K562 (cell line): Measurements from ENCODE around the gene RIPK4. TPM values are rescaled to one million over a fixed set of nuclear protein-coding genes. Genes with fewer than 3 reads are reported as not detected.

Experiments used
- ATAC-seq: fragments of 200-7000 bp; cut with Tn5 transposase; 3 replicates; pipeline ENCODE4 v1.9.1; 2020; ENCODE audit warnings: moderate library complexity
- BruUV-seq: library from RNA; stranded (reverse); fragments of 400-500 nt; replicated peaks from 2 replicates; lab custom pipeline; 2021; lab: Mats Ljungman, UMichigan
- CTCF ChIA-PET: fragments of 300-600 bp; formaldehyde crosslinking; extraction: SDS; loops from one replicate; lab custom pipeline; 2021; ENCODE audit warnings: low intra/inter-chr PET ratio; lab: Yijun Ruan, JAX
- POLR2A ChIA-PET: fragments of 300-600, 350-650 bp; sonication (Branson Sonifier 250); formaldehyde crosslinking; extraction: SDS; loops from one replicate; lab custom pipeline; 2021; ENCODE audit warnings: antibody characterized with exemption, inconsistent platforms; lab: Yijun Ruan, JAX
- DNase-seq, 4 experiments: peaks; one replicate each; pipeline versions ENCODE4 v3.0.0 to v3.0.0-alpha.2; 2011 to 2018; ENCODE audit warnings: low spot score in 3 of 4, mixed read lengths in 3 of 4; ENCODE audit errors: extremely low read depth in 1 of 4
- FAIRE-seq: peaks from 2 replicates; lab custom pipeline; 2011; peaks lifted over from hg19 to GRCh38; lab: Jason Lieb, UNC
- H2AFZ ChIP-seq: 2 replicates; pipeline ENCODE4 v1.6.0; 2011; ENCODE audit warnings: low read depth, low read length, control low read depth, inconsistent platforms
- H3K27ac ChIP-seq: fragments of 200-600 bp; 3 replicates; pipeline ENCODE4 v1.8.0; 2011; ENCODE audit warnings: low read depth, mild to moderate bottlenecking, control low read depth, inconsistent platforms, low read length, moderate library complexity, mixed read lengths; ENCODE audit errors: extremely low read depth
- H3K27me3 ChIP-seq, 2 experiments: fragments of 300-600 bp in 1 of 2; 2 replicates in 1 of 2; 3 replicates in 1 of 2; pipeline versions ENCODE4 v1.6.0 to v1.8.0; 2011; ENCODE audit warnings: inconsistent platforms in 2 of 2, low read length in 2 of 2, mild to moderate bottlenecking in 1 of 2, mixed read lengths in 1 of 2, moderate library complexity in 1 of 2; ENCODE audit not compliant: control insufficient read depth in 2 of 2, insufficient read depth in 2 of 2
- H3K36me3 ChIP-seq: fragments of 300-600 bp; 3 replicates; pipeline ENCODE4 v1.8.0; 2011; ENCODE audit warnings: mild to moderate bottlenecking, low read length, inconsistent platforms; ENCODE audit not compliant: control insufficient read depth, insufficient read depth
- H3K4me1 ChIP-seq, 2 experiments: fragments of 200-600 bp in 1 of 2; replicated peaks in 1 of 2; 2 replicates in 1 of 2; 3 replicates in 1 of 2; pipeline versions ENCODE4 v1.5.1 to v1.8.0; 2011; ENCODE audit warnings: inconsistent platforms in 2 of 2, low read length in 2 of 2, mild to moderate bottlenecking in 1 of 2, mixed read lengths in 1 of 2, moderate library complexity in 1 of 2; ENCODE audit not compliant: control insufficient read depth in 2 of 2, insufficient read depth in 2 of 2
- H3K4me2 ChIP-seq: 2 replicates; pipeline ENCODE4 v1.6.1; 2011; ENCODE audit warnings: low read length, control low read depth, inconsistent platforms, mixed read lengths; ENCODE audit not compliant: insufficient read depth
- H3K4me3 ChIP-seq: fragments of 200-600 bp; sonication (generic), shearing (Covaris generic); 2 replicates; pipeline ENCODE4 v1.5.1; 2016; ENCODE audit warnings: control low read depth, inconsistent platforms
- H3K79me2 ChIP-seq: fragments of 200-600 bp; 3 replicates; pipeline ENCODE4 v1.8.0; 2011; ENCODE audit warnings: low read length, inconsistent platforms; ENCODE audit not compliant: control insufficient read depth, insufficient read depth
- H3K9ac ChIP-seq, 2 experiments: 2 replicates each; pipeline versions ENCODE4 v1.6.0 to v1.6.1; 2011; ENCODE audit warnings: low read depth in 2 of 2, low read length in 2 of 2, control low read depth in 1 of 2, inconsistent platforms in 1 of 2, mild to moderate bottlenecking in 1 of 2, mixed read lengths in 1 of 2; ENCODE audit not compliant: insufficient read depth in 1 of 2
- H3K9me1 ChIP-seq: one replicate; pipeline ENCODE4 v1.6.0; 2011; ENCODE audit warnings: inconsistent platforms, mild to moderate bottlenecking, low read length, moderate library complexity; ENCODE audit not compliant: control insufficient read depth, insufficient read depth
- H3K9me3 ChIP-seq: replicated peaks from 2 replicates; pipeline ENCODE4 v1.5.1; 2011; ENCODE audit warnings: low read depth, low read length, inconsistent platforms; ENCODE audit not compliant: control insufficient read depth, insufficient read depth
- H4K20me1 ChIP-seq: replicated peaks from 2 replicates; pipeline ENCODE4 v1.6.1; 2011; ENCODE audit warnings: low read length, inconsistent platforms, mixed read lengths; ENCODE audit not compliant: control insufficient read depth, insufficient read depth
- CREB5 ChIP-seq: fragments of 250-450 bp; sonication (Bioruptor Pico); IDR thresholded peaks from 2 replicates; pipeline ENCODE4 v1.5.0; 2020; ENCODE audit warnings: mild to moderate bottlenecking
- ERF ChIP-seq: fragments of 450-650 bp; formaldehyde crosslinking; IDR thresholded peaks from 2 replicates; pipeline ENCODE4 v1.4.0; 2020; ENCODE audit warnings: mild to moderate bottlenecking, mixed read lengths
- ETV5 ChIP-seq: sonication (generic); formaldehyde crosslinking; IDR thresholded peaks from 2 replicates; pipeline ENCODE4 v1.4.0; 2020; ENCODE audit warnings: low read depth, mild to moderate bottlenecking, missing genetic modification reagents
- NELFE ChIP-seq: IDR thresholded peaks from 2 replicates; pipeline ENCODE4 v1.6.1; 2011; ENCODE audit warnings: mild to moderate bottlenecking; ENCODE audit not compliant: insufficient read depth, insufficient read length
- NR2C2 ChIP-seq, 2 experiments: fragments of 200-800 bp in 1 of 2; sonication (Bioruptor generic) in 1 of 2; sonication (generic) in 1 of 2; formaldehyde crosslinking in 1 of 2; IDR thresholded peaks; 2 replicates each; pipeline versions ENCODE4 v1.6.1 to v1.8.0; 2016 to 2022; ENCODE audit warnings: mild to moderate bottlenecking in 1 of 2, missing compliant biosample characterization in 1 of 2, missing genetic modification characterization in 1 of 2, missing genetic modification reagents in 1 of 2
- POU5F1 ChIP-seq: fragments of 150-350 bp; IDR thresholded peaks from 2 replicates; pipeline ENCODE4 v1.6.1; 2014; ENCODE audit warnings: borderline replicate concordance, low read length, low read depth, mild to moderate bottlenecking; ENCODE audit not compliant: partially characterized antibody
- PTRF ChIP-seq: fragments of 450-650 bp; IDR thresholded peaks from 2 replicates; pipeline ENCODE4 v1.6.1; 2016; ENCODE audit warnings: mild to moderate bottlenecking, missing genetic modification characterization, missing compliant biosample characterization
- USF2 ChIP-seq: sonication (generic); formaldehyde crosslinking; IDR thresholded peaks from 2 replicates; pipeline ENCODE4 v1.5.0; 2020; ENCODE audit warnings: missing genetic modification reagents
- ZBTB34 ChIP-seq: fragments of 250-450 bp; sonication (Bioruptor Pico); IDR thresholded peaks from 2 replicates; pipeline ENCODE4 v1.8.0; 2021; ENCODE audit warnings: mild to moderate bottlenecking, moderate library complexity
- ZNF121 ChIP-seq: sonication (generic); formaldehyde crosslinking; conservative IDR thresholded peaks from 2 replicates; pipeline ENCODE4 v1.8.0; 2022; ENCODE audit warnings: missing genetic modification reagents
- ZNF311 ChIP-seq: fragments of 250-450 bp; sonication (Bioruptor Pico); IDR thresholded peaks from 2 replicates; pipeline ENCODE4 v1.4.0; 2020; ENCODE audit warnings: mild to moderate bottlenecking, moderate library complexity
- ZNF655 ChIP-seq: fragments of 250-450 bp; sonication (Bioruptor Pico); IDR thresholded peaks from 2 replicates; pipeline ENCODE4 v1.5.0; 2021
- ZNF717 ChIP-seq: fragments of 250-450 bp; sonication (Bioruptor Pico); IDR thresholded peaks from 2 replicates; pipeline ENCODE4 v1.5.0; 2021
- ZNF766 ChIP-seq: fragments of 200-800 bp; sonication (Bioruptor generic); conservative IDR thresholded peaks from 2 replicates; pipeline ENCODE4 v1.6.1; 2016; ENCODE audit warnings: missing genetic modification characterization, missing compliant biosample characterization
- WGBS: fragments of 100-300 bp; shearing (Covaris generic); methylation state at CpG from one replicate; pipeline ENCODE4 v1.1.6; 2016; ENCODE audit warnings: low coverage, mixed read lengths; ENCODE audit not compliant: insufficient coverage; ENCODE audit errors: missing lambda C conversion rate; 5-methylcytosine and 5-hydroxymethylcytosine counted together
- in situ Hi-C: fragments of 300-500 bp; cut with MboI; formaldehyde crosslinking; loops from 4 replicates; pipeline ENCODE4 v1.15.0; 2018; ENCODE audit warnings: inconsistent platforms, mixed read lengths
- intact Hi-C: fragments of 100-400 bp; cut with micrococcal nuclease; formaldehyde crosslinking; loops from 2 replicates; pipeline ENCODE4 v1.14.2; 2022
- polyA plus RNA-seq, 8 experiments: library from polyadenylated mRNA; depleted of rRNA in 4 of 8; stranded (reverse) in 5 of 8; unstranded in 3 of 8; fragments of >200 nt; fragmentation: Nextera tagmentation in 2 of 8; fragmentation: Illumina TruSeq in 1 of 8; extraction: Ambion mirVana in 2 of 8; extraction: Trizol in 1 of 8; gene quantifications; 2 replicates each; pipeline versions ENCODE4 v1.2.1 to v1.2.3, GENCODE V29; 2011 to 2014; ENCODE audit warnings: inconsistent platforms in 1 of 8, missing spikeins in 1 of 8
- total RNA-seq, 7 experiments: library from RNA; depleted of rRNA in 6 of 7; stranded (reverse); fragments of >200 nt in 6 of 7; fragmentation: Illumina TruSeq in 2 of 7; extraction: Trizol in 2 of 7; gene quantifications; 2 replicates each; pipeline versions ENCODE4 v1.2.1 to v1.2.3, GENCODE V29; 2011 to 2021; ENCODE audit warnings: low replicate concordance in 1 of 7

RIPK4 gene
- total and polyA plus RNA-seq, 9 of the 15 experiments (the other 6 are each of a cell fraction or from before 2014, with no cell fraction given) = not detected

- in situ Hi-C loops = no loop called here
- no peak for TF ChIP-seq ZBTB34 (CRISPR knock-in tag)
- TF ChIP-seq USF2 (CRISPR knock-in tag) = no peak
- TF ChIP-seq ERF (CRISPR knock-in tag) = no peak
- TF ChIP-seq ETV5 = no peak
- TF ChIP-seq ZNF311 = no peak
- TF ChIP-seq NELFE = no peak
- TF ChIP-seq CREB5 (CRISPR knock-in tag) = no peak
- no peak for TF ChIP-seq POU5F1
- TF ChIP-seq ZNF766 (CRISPR knock-in tag) = no peak
- no peak for TF ChIP-seq ZNF717 (CRISPR knock-in tag)
- no peak for TF ChIP-seq NR2C2 (CRISPR knock-in tag; IDR thresholded peaks at IDR 0.05)
- TF ChIP-seq NR2C2 (tag; IDR thresholded peaks at IDR 0.05) = no peak
- TF ChIP-seq ZNF655 (CRISPR knock-in tag) = no peak
- no peak for TF ChIP-seq ZNF121
- no peak for TF ChIP-seq PTRF (tag)
These were observed 53.2 kb downstream of the RIPK4 start for GRCh38 chr21:41713495-41714281.

More at GRCh38 chr21:41713495-41714281, 53.2 kb downstream of the RIPK4 start:
- Histone ChIP-seq H3K27me3 (peaks cover 61 to 80% of the 10 kb centered on the region in 2 experiments), H3K4me1 (peaks cover 0 to 7% of the 10 kb centered on the region in 2 experiments; a peak in 2 of 5 replicates), H3K9me1 (no peaks in the 10 kb centered on the region), H3K9ac (no peak overlapping the region), H3K4me2 (no peak overlapping the region), H3K79me2 (no peaks in the 10 kb centered on the region), H3K9me3 (no peaks in the 10 kb centered on the region), H3K4me3 (no peak overlapping the region), H4K20me1 (peaks cover 19% of the 10 kb centered on the region), H2AFZ (no peak overlapping the region), H3K36me3 (no peaks in the 10 kb centered on the region), H3K27ac (no peak overlapping the region)
- WGBS = 4% methylated on average over 22 of the region's 22 CpGs
- BruUV-seq = no TSS peak
- DNase-seq = no peak
- intact Hi-C loops = no loop called here
- FAIRE-seq = no peak
- CTCF ChIA-PET = no interaction called here
- no peak for ATAC-seq
- POLR2A ChIA-PET = no interaction called here
